GM10266 (cell line): ENCODE results near the gene FTO.

Experiments
- DNase-seq: peaks from one replicate; pipeline ENCODE4 v3.0.0; 2012; ENCODE audit errors: extremely low spot score
- CTCF ChIP-seq: IDR thresholded peaks from 2 replicates; pipeline ENCODE4 v1.5.1; 2012; ENCODE audit warnings: mild to moderate bottlenecking, low read depth; ENCODE audit not compliant: control insufficient read depth, insufficient read depth; ENCODE audit errors: missing control alignments

The FTO gene

DNA sequence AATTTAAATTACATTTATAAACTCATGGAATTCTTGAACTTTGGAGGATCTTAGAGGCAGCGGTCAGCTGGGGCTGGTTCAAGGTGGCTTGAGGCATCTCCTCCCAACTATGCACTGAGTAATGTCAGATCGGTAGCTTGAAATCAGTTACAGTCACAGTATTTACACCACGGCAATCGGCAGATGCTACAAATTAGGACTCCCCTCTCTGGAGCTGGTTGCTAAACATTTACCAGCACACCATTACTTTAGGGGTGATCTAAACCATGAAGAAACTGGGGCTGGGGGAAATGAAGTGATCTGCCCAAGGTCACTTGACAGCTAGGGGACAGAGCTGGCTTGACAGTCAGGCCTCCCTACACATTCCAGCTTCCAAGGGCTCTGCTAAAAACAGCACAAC, 445.0 kb downstream of the FTO start:
- DNase-seq: no peak
- no peak for TF ChIP-seq CTCF

DNA sequence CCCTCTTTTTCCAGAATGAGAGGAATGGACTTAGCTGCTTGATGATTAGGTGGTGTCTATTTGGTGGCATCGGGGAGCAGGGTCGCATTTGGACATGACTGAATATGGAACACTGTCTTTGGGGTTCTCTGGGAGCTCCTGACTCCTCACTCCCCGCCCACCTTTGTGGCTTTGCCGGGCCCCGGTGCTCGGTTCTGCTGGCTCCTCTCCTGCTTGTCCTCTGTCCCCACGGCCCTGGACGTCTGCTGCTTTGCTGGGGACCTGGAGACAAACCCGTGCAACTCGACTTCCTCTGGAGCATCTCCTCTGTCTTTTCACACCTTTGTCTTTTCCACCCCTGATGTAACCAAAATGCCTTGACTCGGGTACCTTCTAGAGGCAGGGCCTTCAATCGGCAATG, 446.9 kb downstream of the FTO start:
- no peak for DNase-seq
- TF ChIP-seq CTCF: no peak

DNA sequence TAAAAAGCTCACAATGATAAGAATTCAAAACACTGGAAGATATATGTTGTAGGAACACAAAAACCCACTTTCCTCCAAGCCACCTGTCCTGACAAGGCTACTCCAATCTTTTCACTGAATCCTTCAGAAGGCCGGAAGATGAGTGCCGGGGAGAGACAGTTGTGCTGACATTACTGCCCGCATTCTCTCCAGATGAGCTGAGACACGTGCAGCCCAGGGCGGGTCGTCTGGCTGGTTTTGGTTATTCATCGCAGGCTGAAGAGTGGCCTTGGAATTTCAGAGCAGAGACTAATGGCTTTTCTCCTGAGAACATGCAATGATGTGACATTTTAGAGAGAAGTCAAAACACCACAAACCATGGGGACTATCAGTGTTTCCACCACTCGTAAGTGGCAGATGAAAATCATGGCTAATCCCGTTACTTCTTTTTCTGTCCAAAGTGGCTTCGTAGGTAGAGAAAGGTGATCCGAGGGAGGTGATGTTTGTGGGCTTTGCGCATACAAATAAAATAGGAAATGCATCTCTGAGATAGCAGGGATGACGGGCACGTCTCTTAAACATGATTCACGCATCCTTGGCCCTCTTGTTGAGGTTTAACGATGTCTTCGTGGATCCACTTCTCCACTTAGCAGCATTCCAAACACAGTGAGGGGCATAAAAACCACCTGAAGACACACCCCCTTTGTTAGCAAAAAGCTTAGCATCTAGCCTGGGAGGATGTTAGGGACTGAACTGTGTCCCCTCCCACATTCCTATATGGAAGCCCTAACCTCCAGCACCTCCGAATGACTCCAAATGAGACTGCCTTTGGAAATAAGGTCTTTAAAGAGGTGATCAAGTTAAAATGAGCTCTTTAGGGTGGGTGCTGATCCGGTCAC, 448.6 kb downstream of the FTO start:
- TF ChIP-seq CTCF: no peak
- DNase-seq: no peak

DNA sequence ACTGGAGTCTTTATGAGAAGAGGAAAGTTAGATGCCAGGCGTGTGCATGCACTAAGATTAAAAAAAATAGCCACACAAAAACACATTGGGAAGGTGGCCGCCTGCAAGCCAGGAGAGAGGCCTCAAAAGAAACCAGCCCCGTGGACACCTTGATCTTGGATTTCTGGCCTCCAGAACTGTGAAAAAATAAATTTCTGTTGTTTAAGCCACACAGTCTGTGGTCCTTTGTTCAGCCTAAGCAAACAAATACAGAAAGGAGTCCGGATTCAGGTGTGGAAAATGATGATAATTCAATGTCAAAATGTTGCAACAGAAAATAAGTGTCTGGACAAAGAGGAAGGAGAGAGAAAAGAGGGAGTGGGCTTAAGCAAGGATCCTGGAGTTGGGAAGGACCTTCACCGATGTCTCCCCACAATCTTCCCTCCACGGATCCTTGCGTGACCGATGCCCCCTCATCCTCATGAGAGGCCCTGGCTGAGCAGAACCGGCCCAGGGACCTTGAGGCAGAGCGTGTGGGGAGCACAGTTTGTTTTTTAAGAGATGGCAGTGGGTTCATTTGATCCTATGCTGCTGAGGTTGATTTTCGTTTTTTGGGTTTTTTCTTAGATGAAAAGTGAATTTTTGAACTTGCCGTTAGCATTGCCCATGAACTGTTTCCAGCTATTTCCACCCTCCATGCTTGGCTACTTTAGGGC, 449.4 kb downstream of the FTO start:
- no peak for TF ChIP-seq CTCF
- no peak for DNase-seq

- DNase-seq: no peak
- no peak for TF ChIP-seq CTCF
These were observed 452.4 kb downstream of the FTO start for GRCh38 chr16:54156349-54156748.

- no peak for DNase-seq
- no peak for TF ChIP-seq CTCF
These were observed 455.0 kb downstream of the FTO start for GRCh38 chr16:54158986-54159385.
